Epithelial cell of proximal tubule (primary cell): ENCODE results near the gene APOL2. TPM values are rescaled to one million over a fixed set of nuclear protein-coding genes. Genes with fewer than 3 reads are reported as not detected.

Experiments used
- DNase-seq: peaks from one replicate; pipeline ENCODE4 v3.0.0-alpha.2; 2011; ENCODE audit warnings: low read depth
- H3K4me3 ChIP-seq: 2 replicates; pipeline ENCODE4 v1.5.1; 2011; ENCODE audit warnings: low read depth, mild to moderate bottlenecking, low read length
- CTCF ChIP-seq: conservative IDR thresholded peaks from 2 replicates; pipeline ENCODE4 v1.5.1; 2012; ENCODE audit warnings: low read depth, mild to moderate bottlenecking, low read length
- total RNA-seq: library from RNA; depleted of rRNA; stranded (reverse); fragments of >200 nt; gene quantifications from 2 replicates; pipeline ENCODE4 v1.2.3, GENCODE V29; 2015

Gene APOL2
- total RNA-seq, 1 donor from 2014 or later: 22.8 TPM

- H3K4me3 ChIP-seq: no peak overlapping the region
- DNase-seq: no peak
- no peak for TF ChIP-seq CTCF
Observed at GRCh38 chr22:36180928-36181327, 58.4 kb downstream of the APOL2 start.

- DNase-seq: no peak
- TF ChIP-seq CTCF: peak; percentile 84
- H3K4me3 ChIP-seq: no peak overlapping the region
Observed at GRCh38 chr22:36180038-36180880, 59.1 kb downstream of the APOL2 start.

- no peak for DNase-seq
- no peak for TF ChIP-seq CTCF
- no peak overlapping the region for H3K4me3 ChIP-seq
Observed at GRCh38 chr22:36177160-36177559, 62.2 kb downstream of the APOL2 start.

Other genes starting within 250 kb of the APOL2 start
- 67.0 and 70.8 TPM in 2 replicates for gene RBFOX2, start 210.7 kb downstream of the APOL2 start, total RNA-seq
- gene APOL3, start 78.8 kb downstream of the APOL2 start, total RNA-seq: 2.1 and 4.8 TPM in 2 replicates
- gene APOL4, start 37.7 kb downstream of the APOL2 start, total RNA-seq: 0.07 TPM in 1 of 2 replicates, not detected in the other
- gene APOL1, start 13.6 kb upstream of the APOL2 start, total RNA-seq: 5.7 and 7.2 TPM in 2 replicates
- gene MYH9, start 148.4 kb upstream of the APOL2 start, total RNA-seq: 797 and 896 TPM in 2 replicates
- gene TXN2, start 242.1 kb upstream of the APOL2 start, total RNA-seq: 72.1 and 76.6 TPM in 2 replicates